HL-60 (cell line): Measurements from ENCODE around the gene ACTR6.

Experiments used
- DNase-seq, 2 experiments: peaks; one replicate each; pipeline ENCODE4 v3.0.0-alpha.2; 2010 to 2020; ENCODE audit warnings: low read depth in 1 of 2, low spot score in 1 of 2
- H3K27ac ChIP-seq: fragments of 250-450 bp; sonication (Bioruptor Pico); replicated peaks from 2 replicates; pipeline ENCODE4 v1.5.1; 2020; ENCODE audit warnings: mild to moderate bottlenecking, moderate library complexity
- H3K27me3 ChIP-seq: fragments of 250-450 bp; sonication (Bioruptor Pico); 2 replicates; pipeline ENCODE4 v1.5.1; 2021; ENCODE audit warnings: mild to moderate bottlenecking, moderate library complexity; ENCODE audit not compliant: insufficient read depth, poor library complexity, severe bottlenecking
- H3K4me3 ChIP-seq: replicated peaks from 2 replicates; pipeline ENCODE4 v1.5.1; 2011; ENCODE audit warnings: mild to moderate bottlenecking, control low read depth, low read length; ENCODE audit not compliant: insufficient read depth
- CTCF ChIP-seq: IDR thresholded peaks from one replicate; pipeline ENCODE4 v1.5.1; 2011; ENCODE audit warnings: low read length, control low read depth, inconsistent platforms; ENCODE audit not compliant: insufficient read depth
- GABPA ChIP-seq: IDR thresholded peaks from 2 replicates; pipeline ENCODE4 v1.6.1; 2012; ENCODE audit warnings: low read depth
- POLR2AphosphoS5 ChIP-seq: IDR thresholded peaks from 2 replicates; pipeline ENCODE4 v1.6.1; 2012; ENCODE audit warnings: low read depth
- REST ChIP-seq: IDR thresholded peaks from 2 replicates; pipeline ENCODE4 v1.6.1; 2012; ENCODE audit warnings: low read depth; ENCODE audit not compliant: insufficient replicate concordance
- SPI1 ChIP-seq: IDR thresholded peaks from 2 replicates; pipeline ENCODE4 v1.6.1; 2012; ENCODE audit warnings: low read depth, mild to moderate bottlenecking, borderline replicate concordance

ACTR6 gene

GRCh38 chr12:100234591-100235304, 34.1 kb downstream of the ACTR6 start:
- TF ChIP-seq SPI1: no peak
- TF ChIP-seq REST: no peak
- peak; percentile 66 for TF ChIP-seq CTCF
- no peak for TF ChIP-seq POLR2AphosphoS5
- Histone ChIP-seq H3K27me3 (no peaks in the 10 kb centered on the region), H3K4me3 (no peak overlapping the region), H3K27ac (no peak overlapping the region)
- DNase-seq: no peak

GRCh38 chr12:100238801-100239200, 38.2 kb downstream of the ACTR6 start:
- no peaks in the 10 kb centered on the region for H3K27me3 ChIP-seq
- H3K4me3 ChIP-seq: no peak overlapping the region
- no peak for TF ChIP-seq CTCF
- TF ChIP-seq SPI1: no peak
- TF ChIP-seq POLR2AphosphoS5: no peak
- TF ChIP-seq GABPA: no peak
- TF ChIP-seq REST: no peak
- no peak for DNase-seq
- H3K27ac ChIP-seq: no peak overlapping the region

- no peak for DNase-seq
- no peak for TF ChIP-seq REST
- no peak for TF ChIP-seq POLR2AphosphoS5
- no peak for TF ChIP-seq CTCF
- no peak for TF ChIP-seq SPI1
- TF ChIP-seq GABPA: no peak
- no peak overlapping the region for H3K27ac ChIP-seq
- no peak overlapping the region for H3K4me3 ChIP-seq
- H3K27me3 ChIP-seq: no peaks in the 10 kb centered on the region
Measured at GRCh38 chr12:100239589-100239988, 39.0 kb downstream of the ACTR6 start.
